Mesenchymal stem cell (in vitro differentiated cells and primary cell): ENCODE measurements around the gene ATP11C.

Experiments
- DNase-seq: peaks from one replicate; pipeline ENCODE4 v3.0.0-alpha.2; 2013
- H2AFZ ChIP-seq: one replicate; pipeline ENCODE4 v1.6.1; 2013; ENCODE audit warnings: low read depth, mild to moderate bottlenecking, control low read depth, inconsistent platforms, low read length, moderate library complexity
- H2AK5ac ChIP-seq: 2 replicates; pipeline ENCODE4 v1.6.1; 2013; ENCODE audit warnings: low read length, moderate library complexity, mild to moderate bottlenecking, inconsistent platforms; ENCODE audit not compliant: severe bottlenecking
- H2BK120ac ChIP-seq: one replicate; pipeline ENCODE4 v1.6.1; 2013; ENCODE audit warnings: low read depth, mild to moderate bottlenecking, inconsistent platforms, low read length, moderate library complexity
- H2BK12ac ChIP-seq, 2 experiments: one replicate each; pipeline ENCODE4 v1.6.1; 2013; ENCODE audit warnings: inconsistent platforms in 2 of 2, low read length in 2 of 2, mild to moderate bottlenecking in 2 of 2, moderate library complexity in 2 of 2, control low read depth in 1 of 2
- H2BK15ac ChIP-seq: one replicate; pipeline ENCODE4 v1.6.1; 2013; ENCODE audit warnings: mild to moderate bottlenecking, low read depth, inconsistent platforms; ENCODE audit not compliant: poor library complexity, severe bottlenecking
- H2BK5ac ChIP-seq: 2 replicates; pipeline ENCODE4 v1.6.1; 2013; ENCODE audit warnings: low read depth, mild to moderate bottlenecking, low read length, control low read depth, inconsistent platforms; ENCODE audit not compliant: poor library complexity, severe bottlenecking
- H3K14ac ChIP-seq, 2 experiments: one replicate each; pipeline ENCODE4 v1.6.1; 2013; ENCODE audit warnings: inconsistent platforms in 2 of 2, low read length in 2 of 2, control low read depth in 1 of 2, mild to moderate bottlenecking in 1 of 2, moderate library complexity in 1 of 2
- H3K18ac ChIP-seq, 2 experiments: one replicate each; pipeline ENCODE4 v1.6.1; 2013; ENCODE audit warnings: inconsistent platforms in 2 of 2, low read length in 2 of 2, control low read depth in 1 of 2, low read depth in 1 of 2, mild to moderate bottlenecking in 1 of 2
- H3K23ac ChIP-seq, 2 experiments: one replicate each; pipeline ENCODE4 v1.6.1; 2013; ENCODE audit warnings: inconsistent platforms in 2 of 2, low read length in 2 of 2, mild to moderate bottlenecking in 2 of 2, moderate library complexity in 2 of 2, control low read depth in 1 of 2
- H3K27ac ChIP-seq: 2 replicates; pipeline ENCODE4 v1.5.1; 2013; ENCODE audit warnings: mild to moderate bottlenecking, moderate library complexity, low read length, control low read depth, inconsistent platforms; ENCODE audit not compliant: poor library complexity, severe bottlenecking
- H3K27me3 ChIP-seq, 2 experiments: 2 replicates each; pipeline versions ENCODE4 v1.6.1 to v1.7.0; 2013; ENCODE audit warnings: low read length in 2 of 2, mild to moderate bottlenecking in 2 of 2, moderate library complexity in 2 of 2, control low read depth in 1 of 2, inconsistent platforms in 1 of 2; ENCODE audit not compliant: control insufficient read depth in 1 of 2, insufficient read depth in 1 of 2
- H3K36me3 ChIP-seq, 2 experiments: 2 replicates each; pipeline versions ENCODE4 v1.6.1 to v1.7.0; 2013; ENCODE audit warnings: low read length in 2 of 2, control low read depth in 1 of 2, inconsistent platforms in 1 of 2, low read depth in 1 of 2, mild to moderate bottlenecking in 1 of 2; ENCODE audit not compliant: insufficient read depth in 2 of 2, control insufficient read depth in 1 of 2
- H3K4ac ChIP-seq, 2 experiments: one replicate each; pipeline ENCODE4 v1.6.1; 2013; ENCODE audit warnings: inconsistent platforms in 2 of 2, low read length in 2 of 2, mild to moderate bottlenecking in 2 of 2, moderate library complexity in 2 of 2, control low read depth in 1 of 2, low read depth in 1 of 2
- H3K4me1 ChIP-seq: 2 replicates; pipeline ENCODE4 v1.6.1; 2013; ENCODE audit warnings: low read depth, low read length, control low read depth; ENCODE audit not compliant: control insufficient read depth, insufficient read depth
- H3K4me2 ChIP-seq: 2 replicates; pipeline ENCODE4 v1.6.1; 2013; ENCODE audit warnings: low read length, mild to moderate bottlenecking, inconsistent platforms; ENCODE audit not compliant: poor library complexity, severe bottlenecking
- H3K4me3 ChIP-seq, 2 experiments: 2 replicates each; pipeline versions ENCODE4 v1.5.1 to v1.7.0; 2013; ENCODE audit warnings: low read length in 2 of 2, mild to moderate bottlenecking in 2 of 2, control low read depth in 1 of 2, low read depth in 1 of 2; ENCODE audit not compliant: insufficient read depth in 1 of 2
- H3K79me1 ChIP-seq: replicated peaks from 2 replicates; pipeline ENCODE4 v1.6.1; 2013; ENCODE audit warnings: mild to moderate bottlenecking, control low read depth, low read length, inconsistent platforms; ENCODE audit not compliant: poor library complexity, severe bottlenecking
- H3K9ac ChIP-seq: 2 replicates; pipeline ENCODE4 v1.7.0; 2013; ENCODE audit warnings: mild to moderate bottlenecking, low read length, moderate library complexity
- H3K9me3 ChIP-seq: 2 replicates; pipeline ENCODE4 v1.7.0; 2013; ENCODE audit warnings: mild to moderate bottlenecking, low read length; ENCODE audit not compliant: control insufficient read depth
- H4K8ac ChIP-seq: one replicate; pipeline ENCODE4 v1.6.1; 2013; ENCODE audit warnings: inconsistent platforms, mild to moderate bottlenecking, low read length, moderate library complexity
- H4K91ac ChIP-seq: one replicate; pipeline ENCODE4 v1.6.1; 2013; ENCODE audit warnings: mild to moderate bottlenecking, low read length, inconsistent platforms
- WGBS: methylation state at CpG from one replicate; pipeline ENCODE4 v1.1.7; 2013; ENCODE audit warnings: mixed read lengths; 5-methylcytosine and 5-hydroxymethylcytosine counted together

Gene ATP11C

DNA sequence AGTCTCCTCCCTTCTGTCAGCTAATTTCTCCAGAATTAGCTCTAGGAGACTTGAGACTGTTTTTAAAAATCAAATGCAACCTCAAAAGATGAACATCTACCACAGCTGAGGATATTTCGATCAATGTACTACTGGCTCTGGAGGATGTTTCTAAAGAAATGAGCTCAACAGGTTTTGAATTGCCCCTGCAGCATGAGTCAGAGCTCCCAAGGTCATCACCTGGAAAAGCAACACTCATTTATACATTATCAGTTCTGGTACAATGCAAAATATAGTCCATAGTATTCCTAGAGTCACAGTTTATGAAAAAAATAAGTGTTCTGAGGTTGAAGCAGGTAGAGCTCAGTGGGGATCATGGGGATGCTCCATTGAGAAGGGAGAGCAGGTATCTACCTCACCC lies 174.0 kb downstream of the ATP11C start:
- no peak overlapping the region for H2BK5ac ChIP-seq
- DNase-seq, result no peak
- no peak overlapping the region for H2BK15ac ChIP-seq
- H3K14ac ChIP-seq, result no peak overlapping the region
- peaks cover 1% of the 10 kb centered on the region for H3K4me1 ChIP-seq
- 100% methylated on average over 1 of the region's 1 CpG for WGBS
- H4K8ac ChIP-seq, result no peak overlapping the region
- H2AK5ac ChIP-seq, result no peak overlapping the region
- no peaks in the 10 kb centered on the region for H3K27me3 ChIP-seq
- no peak overlapping the region for H3K4me3 ChIP-seq
- no peak overlapping the region for H2BK12ac ChIP-seq
- H4K91ac ChIP-seq, result no peak overlapping the region
- H3K23ac ChIP-seq, result no peak overlapping the region
- H3K9ac ChIP-seq, result no peak overlapping the region
- H3K9me3 ChIP-seq, result peaks cover 23% of the 10 kb centered on the region
- H2AFZ ChIP-seq, result no peak overlapping the region
- no peak overlapping the region for H3K27ac ChIP-seq
- peaks cover 1% of the 10 kb centered on the region for H3K79me1 ChIP-seq
- H2BK120ac ChIP-seq, result no peak overlapping the region
- H3K36me3 ChIP-seq, result peaks cover 0 to 5% of the 10 kb centered on the region in 2 experiments
- H3K4me2 ChIP-seq, result no peak overlapping the region
- no peak overlapping the region for H3K18ac ChIP-seq
- H3K4ac ChIP-seq, result no peak overlapping the region

DNA sequence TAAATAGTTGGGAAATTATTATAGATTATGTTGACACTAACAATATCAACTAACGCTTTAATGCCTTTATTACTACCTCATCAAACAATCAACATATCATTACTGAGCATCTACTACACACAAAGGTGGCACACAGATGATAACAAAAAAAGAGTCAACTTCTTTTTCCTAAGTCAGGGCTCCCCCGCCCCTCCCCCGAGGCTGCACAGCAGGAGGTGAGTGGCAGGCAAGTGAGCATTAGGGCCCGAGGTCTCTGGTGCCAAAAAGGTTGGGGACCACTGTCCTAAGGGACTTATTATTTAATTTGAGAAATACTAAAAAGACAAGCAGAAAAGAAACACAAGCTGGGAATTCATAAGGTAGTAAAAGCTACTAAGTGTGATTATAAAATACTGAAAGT lies 174.6 kb downstream of the ATP11C start:
- Histone ChIP-seq H3K79me1 (peaks cover 4% of the 10 kb centered on the region), H3K27me3 (no peaks in the 10 kb centered on the region), H2AK5ac (no peak overlapping the region), H3K4ac (no peak overlapping the region), H3K36me3 (peaks cover 0 to 2% of the 10 kb centered on the region in 2 experiments), H3K9ac (no peak overlapping the region), H3K27ac (no peak overlapping the region), H4K8ac (no peak overlapping the region), H3K9me3 (peaks cover 27% of the 10 kb centered on the region), H3K4me3 (no peak overlapping the region), H4K91ac (no peak overlapping the region), H2AFZ (no peak overlapping the region), H2BK120ac (no peak overlapping the region), H2BK15ac (no peak overlapping the region), H3K14ac (no peak overlapping the region), H3K4me1 (peaks cover 1% of the 10 kb centered on the region), H3K4me2 (no peak overlapping the region), H3K23ac (no peak overlapping the region), H3K18ac (no peak overlapping the region), H2BK5ac (no peak overlapping the region), H2BK12ac (no peak overlapping the region)
- 80% methylated on average over 3 of the region's 4 CpGs for WGBS
- DNase-seq, result no peak

DNA sequence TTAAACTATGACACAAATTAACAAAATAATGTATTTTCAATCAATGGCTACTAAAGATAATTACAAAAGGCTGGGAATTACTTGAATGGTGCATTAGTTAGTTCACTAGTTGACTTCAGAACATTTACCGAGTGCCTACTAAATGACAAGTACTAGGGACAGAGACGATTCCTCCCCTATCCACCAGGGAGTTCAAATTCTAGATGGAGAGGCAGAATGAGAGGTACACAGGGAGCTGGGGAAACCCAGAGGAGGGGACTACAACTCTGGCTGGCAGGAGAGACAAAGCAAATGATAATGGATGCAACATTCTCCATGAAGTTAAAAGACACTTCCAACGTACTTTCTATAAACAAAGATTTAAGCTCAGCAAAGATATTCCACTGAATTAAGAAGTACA lies 181.8 kb downstream of the ATP11C start:
- no peak overlapping the region for H3K9ac ChIP-seq
- DNase-seq, result no peak
- no peak overlapping the region for H2AK5ac ChIP-seq
- no peak overlapping the region for H3K18ac ChIP-seq
- H2BK120ac ChIP-seq, result no peak overlapping the region
- no peak overlapping the region for H3K4me3 ChIP-seq
- H3K14ac ChIP-seq, result no peak overlapping the region
- H3K36me3 ChIP-seq, result peaks cover 0 to 9% of the 10 kb centered on the region in 2 experiments
- no peak overlapping the region for H2BK5ac ChIP-seq
- no peak overlapping the region for H4K8ac ChIP-seq
- H3K4me2 ChIP-seq, result no peak overlapping the region
- no peak overlapping the region for H3K27ac ChIP-seq
- H4K91ac ChIP-seq, result no peak overlapping the region
- H3K79me1 ChIP-seq, result peaks cover 4% of the 10 kb centered on the region
- H2BK12ac ChIP-seq, result no peak overlapping the region
- no peak overlapping the region for H2BK15ac ChIP-seq
- no peak overlapping the region for H3K23ac ChIP-seq
- H3K27me3 ChIP-seq, result no peaks in the 10 kb centered on the region
- no peak overlapping the region for H2AFZ ChIP-seq
- H3K4me1 ChIP-seq, result no peaks in the 10 kb centered on the region
- no peak overlapping the region for H3K4ac ChIP-seq
- no CpG with 5 or more reads among the region's 3 CpGs for WGBS
- peaks cover 28% of the 10 kb centered on the region for H3K9me3 ChIP-seq

DNA sequence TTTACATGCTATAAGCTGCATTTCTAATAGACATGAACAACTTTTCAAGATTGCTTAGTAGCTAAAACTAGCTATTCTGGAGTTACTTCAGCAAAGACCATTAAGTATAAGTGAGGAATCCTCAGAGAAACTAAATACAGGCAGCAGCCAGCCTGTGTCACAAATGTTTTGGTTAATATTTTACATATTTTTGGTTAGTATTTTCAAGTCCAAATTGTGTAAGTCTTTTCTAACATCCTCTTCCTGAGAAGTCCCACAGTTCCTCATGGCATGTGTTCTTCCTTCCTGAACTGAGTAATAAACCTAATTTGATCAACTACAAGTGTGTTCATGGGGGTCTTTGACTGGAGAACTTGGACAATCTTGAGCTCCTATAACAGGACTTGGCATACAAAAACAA lies 182.5 kb downstream of the ATP11C start:
- H3K27me3 ChIP-seq, result no peaks in the 10 kb centered on the region
- H3K9ac ChIP-seq, result no peak overlapping the region
- no peak overlapping the region for H3K4me2 ChIP-seq
- H4K8ac ChIP-seq, result no peak overlapping the region
- peaks cover 0 to 9% of the 10 kb centered on the region in 2 experiments for H3K36me3 ChIP-seq
- DNase-seq, result no peak
- H2AFZ ChIP-seq, result no peak overlapping the region
- H2BK120ac ChIP-seq, result no peak overlapping the region
- peaks cover 2% of the 10 kb centered on the region for H3K79me1 ChIP-seq
- no peak overlapping the region for H2AK5ac ChIP-seq
- H3K9me3 ChIP-seq, result peaks cover 22% of the 10 kb centered on the region
- no peak overlapping the region for H3K14ac ChIP-seq
- no peak overlapping the region for H2BK12ac ChIP-seq
- no peak overlapping the region for H3K23ac ChIP-seq
- no peak overlapping the region for H2BK5ac ChIP-seq
- H3K27ac ChIP-seq, result no peak overlapping the region
- no peak overlapping the region for H3K4me3 ChIP-seq
- H2BK15ac ChIP-seq, result no peak overlapping the region
- no peak overlapping the region for H3K18ac ChIP-seq
- no peak overlapping the region for H3K4ac ChIP-seq
- no peaks in the 10 kb centered on the region for H3K4me1 ChIP-seq
- H4K91ac ChIP-seq, result no peak overlapping the region
